GM12873 (cell line): Measurements from ENCODE around the gene ST6GAL1.

Experiments
- CTCF ChIP-seq: IDR thresholded peaks from 2 replicates; pipeline ENCODE4 v1.5.1; 2012; ENCODE audit warnings: low read depth, mild to moderate bottlenecking, moderate library complexity, low read length, control low read depth; ENCODE audit not compliant: insufficient read depth; ENCODE audit errors: missing control alignments

ST6GAL1 gene

GRCh38 chr3:186922790-186923189 is 7.5 kb upstream of the ST6GAL1 start:
- no peak for TF ChIP-seq CTCF

GRCh38 chr3:186923241-186923640 is 7.1 kb upstream of the ST6GAL1 start:
- TF ChIP-seq CTCF, result no peak

GRCh38 chr3:186925826-186926225 is 4.5 kb upstream of the ST6GAL1 start:
- no peak for TF ChIP-seq CTCF

- TF ChIP-seq CTCF, result no peak
These were observed 1.1 kb upstream of the ST6GAL1 start for GRCh38 chr3:186929186-186929585.

GRCh38 chr3:186929685-186930084 is 641 bp upstream of the ST6GAL1 start:
- TF ChIP-seq CTCF, result no peak

- TF ChIP-seq CTCF, result peak; percentile 39
These were observed 560 bp downstream of the ST6GAL1 start for GRCh38 chr3:186930641-186931531.

GRCh38 chr3:186931532-186932280 is 1.4 kb downstream of the ST6GAL1 start:
- no peak for TF ChIP-seq CTCF
